GM18951 (cell line): ENCODE measurements around the gene RNF180.
"Not testable (repeated sequence)": the region's sequence is repeated elsewhere in the genome, so short reads cannot be mapped to it uniquely, and the experiment has no call there.

Experiments used
- POLR2A ChIP-seq: IDR thresholded peaks from 4 replicates; pipeline ENCODE4 v1.6.1; 2011; ENCODE audit warnings: mild to moderate bottlenecking; ENCODE audit not compliant: insufficient read length, insufficient read depth; ENCODE audit errors: extremely low read depth
- in situ Hi-C: fragments of 300-500 bp; cut with MboI; formaldehyde crosslinking; loops from one replicate; pipeline ENCODE4 v1.12.0; 2022; ENCODE audit warnings: low sequenced_read_pairs, mixed read lengths, inconsistent platforms; ENCODE audit not compliant: unreplicated experiment

Gene RNF180

GRCh38 chr5:64315778-64316177 is 150.1 kb downstream of the RNF180 start:
- no peak for TF ChIP-seq POLR2A
- in situ Hi-C loops: no loop called here

GRCh38 chr5:64318175-64318574 is 152.5 kb downstream of the RNF180 start:
- no peak for TF ChIP-seq POLR2A
- in situ Hi-C loops: no loop called here

- no peak for TF ChIP-seq POLR2A
- in situ Hi-C loops: no loop called here
Measured at GRCh38 chr5:64323591-64323990, 157.9 kb downstream of the RNF180 start.

GRCh38 chr5:64330728-64331231 is 165.1 kb downstream of the RNF180 start:
- TF ChIP-seq POLR2A: no peak
- in situ Hi-C loops: no loop called here

GRCh38 chr5:64331597-64332277 is 166.1 kb downstream of the RNF180 start:
- no peak for TF ChIP-seq POLR2A
- in situ Hi-C loops: no loop called here

GRCh38 chr5:64333886-64334285 is 168.2 kb downstream of the RNF180 start:
- no peak for TF ChIP-seq POLR2A
- in situ Hi-C loops: no loop called here

GRCh38 chr5:64339769-64340168 is 174.1 kb downstream of the RNF180 start:
- in situ Hi-C loops: no loop called here
- no peak for TF ChIP-seq POLR2A

GRCh38 chr5:64340293-64340692 is 174.7 kb downstream of the RNF180 start:
- no peak for TF ChIP-seq POLR2A
- in situ Hi-C loops: no loop called here

- in situ Hi-C loops: no loop called here
- no peak for TF ChIP-seq POLR2A
Measured at GRCh38 chr5:64341340-64341739, 175.7 kb downstream of the RNF180 start.

- in situ Hi-C loops: no loop called here
- no peak for TF ChIP-seq POLR2A
Measured at GRCh38 chr5:64344501-64344900, 178.9 kb downstream of the RNF180 start.

GRCh38 chr5:64347309-64347708 is 181.7 kb downstream of the RNF180 start:
- no peak for TF ChIP-seq POLR2A
- in situ Hi-C loops: no loop called here

GRCh38 chr5:64364426-64364825 is 198.8 kb downstream of the RNF180 start:
- in situ Hi-C loops: no loop called here
- no peak for TF ChIP-seq POLR2A

GRCh38 chr5:64384765-64385164 is 219.1 kb downstream of the RNF180 start:
- in situ Hi-C loops: no loop called here

GRCh38 chr5:64397552-64397951 is 231.9 kb downstream of the RNF180 start:
- in situ Hi-C loops: no loop called here
- TF ChIP-seq POLR2A: no peak

More at GRCh38 chr5:64384765-64385164, 219.1 kb downstream of the RNF180 start:
- TF ChIP-seq POLR2A: no peak

GRCh38 chr5:64398735-64399134 is 233.1 kb downstream of the RNF180 start:
- in situ Hi-C loops: not testable (repeated sequence)

- in situ Hi-C loops: not testable (repeated sequence)
Measured at GRCh38 chr5:64407103-64407825, 241.6 kb downstream of the RNF180 start.
